Astrocyte (in vitro differentiated cells and primary cell): ENCODE data around the gene PYCARD. TPM values are rescaled to one million over a fixed set of nuclear protein-coding genes. Genes with fewer than 3 reads are reported as not detected.

Experiments
- DNase-seq: peaks from one replicate; pipeline ENCODE4 v3.0.0-alpha.2; 2010; ENCODE audit warnings: low read depth
- FAIRE-seq: peaks from 2 replicates; lab custom pipeline; 2011; peaks lifted over from hg19 to GRCh38; lab: Jason Lieb, UNC
- H2AFZ ChIP-seq: 2 replicates; pipeline ENCODE4 v1.6.0; 2012; ENCODE audit warnings: low read depth, low read length, inconsistent platforms
- H3K27ac ChIP-seq: 2 replicates; pipeline ENCODE4 v1.5.1; 2011; ENCODE audit warnings: low read depth, low read length, inconsistent platforms
- H3K27me3 ChIP-seq: 2 replicates; pipeline ENCODE4 v1.6.0; 2011; ENCODE audit warnings: low read length, inconsistent platforms; ENCODE audit not compliant: insufficient read depth
- H3K36me3 ChIP-seq: 2 replicates; pipeline ENCODE4 v1.5.1; 2011; ENCODE audit warnings: low read length, inconsistent platforms; ENCODE audit not compliant: insufficient read depth
- H3K4me1 ChIP-seq: 2 replicates; pipeline ENCODE4 v1.5.1; 2011; ENCODE audit warnings: low read length, inconsistent platforms; ENCODE audit not compliant: insufficient read depth
- H3K4me2 ChIP-seq: 2 replicates; pipeline ENCODE4 v1.6.0; 2012; ENCODE audit warnings: low read length, inconsistent platforms
- H3K4me3 ChIP-seq: 2 replicates; pipeline ENCODE4 v1.5.1; 2011; ENCODE audit warnings: low read depth, mild to moderate bottlenecking, low read length, inconsistent platforms; ENCODE audit not compliant: insufficient read depth
- H3K79me2 ChIP-seq: 2 replicates; pipeline ENCODE4 v1.6.0; 2012; ENCODE audit warnings: mild to moderate bottlenecking, low read length, inconsistent platforms; ENCODE audit not compliant: insufficient read depth
- H3K9ac ChIP-seq: 2 replicates; pipeline ENCODE4 v1.6.0; 2012; ENCODE audit warnings: mild to moderate bottlenecking, low read length, inconsistent platforms
- H3K9me3 ChIP-seq: 2 replicates; pipeline ENCODE4 v1.5.1; 2012; ENCODE audit warnings: low read depth, mild to moderate bottlenecking, low read length, inconsistent platforms; ENCODE audit not compliant: insufficient read depth
- H4K20me1 ChIP-seq: 2 replicates; pipeline ENCODE4 v1.6.0; 2012; ENCODE audit warnings: low read length, inconsistent platforms; ENCODE audit not compliant: insufficient read depth
- H3K27ac Mint-ChIP-seq: one replicate; pipeline ENCODE4 v1.8.0; 2021; ENCODE audit warnings: mild to moderate bottlenecking, mixed read lengths; ENCODE audit not compliant: unreplicated experiment
- H3K27me3 Mint-ChIP-seq: one replicate; pipeline ENCODE4 v1.8.0; 2021; ENCODE audit warnings: low read depth, mixed read lengths; ENCODE audit not compliant: unreplicated experiment
- H3K36me3 Mint-ChIP-seq: one replicate; pipeline ENCODE4 v1.8.0; 2021; ENCODE audit warnings: low read depth, mixed read lengths; ENCODE audit not compliant: unreplicated experiment
- H3K4me1 Mint-ChIP-seq: one replicate; pipeline ENCODE4 v1.8.0; 2021; ENCODE audit warnings: low read depth, mixed read lengths; ENCODE audit not compliant: unreplicated experiment
- H3K4me3 Mint-ChIP-seq: one replicate; pipeline ENCODE4 v1.8.0; 2021; ENCODE audit warnings: mild to moderate bottlenecking, moderate library complexity, mixed read lengths; ENCODE audit not compliant: unreplicated experiment
- H3K9me3 Mint-ChIP-seq: one replicate; pipeline ENCODE4 v1.8.0; 2021; ENCODE audit warnings: mild to moderate bottlenecking, mixed read lengths; ENCODE audit not compliant: unreplicated experiment
- EZH2 ChIP-seq: IDR thresholded peaks from 2 replicates; pipeline ENCODE4 v1.6.1; 2012; ENCODE audit warnings: mild to moderate bottlenecking, low read length, inconsistent platforms; ENCODE audit not compliant: insufficient read depth
- total RNA-seq: library from RNA; stranded (reverse); gene quantifications from 2 replicates; pipeline ENCODE4 v1.2.1, GENCODE V29; 2021
- TF ChIP-seq, protein P1 (sequence below): IDR thresholded peaks from 2 replicates; pipeline ENCODE4 v1.5.1; 2011; ENCODE audit warnings: low read depth, mild to moderate bottlenecking, inconsistent platforms, low read length, moderate library complexity; ENCODE audit not compliant: insufficient read depth

The PYCARD gene
- total RNA-seq, 1 donor from 2014 or later, result 7.3 TPM

DNA sequence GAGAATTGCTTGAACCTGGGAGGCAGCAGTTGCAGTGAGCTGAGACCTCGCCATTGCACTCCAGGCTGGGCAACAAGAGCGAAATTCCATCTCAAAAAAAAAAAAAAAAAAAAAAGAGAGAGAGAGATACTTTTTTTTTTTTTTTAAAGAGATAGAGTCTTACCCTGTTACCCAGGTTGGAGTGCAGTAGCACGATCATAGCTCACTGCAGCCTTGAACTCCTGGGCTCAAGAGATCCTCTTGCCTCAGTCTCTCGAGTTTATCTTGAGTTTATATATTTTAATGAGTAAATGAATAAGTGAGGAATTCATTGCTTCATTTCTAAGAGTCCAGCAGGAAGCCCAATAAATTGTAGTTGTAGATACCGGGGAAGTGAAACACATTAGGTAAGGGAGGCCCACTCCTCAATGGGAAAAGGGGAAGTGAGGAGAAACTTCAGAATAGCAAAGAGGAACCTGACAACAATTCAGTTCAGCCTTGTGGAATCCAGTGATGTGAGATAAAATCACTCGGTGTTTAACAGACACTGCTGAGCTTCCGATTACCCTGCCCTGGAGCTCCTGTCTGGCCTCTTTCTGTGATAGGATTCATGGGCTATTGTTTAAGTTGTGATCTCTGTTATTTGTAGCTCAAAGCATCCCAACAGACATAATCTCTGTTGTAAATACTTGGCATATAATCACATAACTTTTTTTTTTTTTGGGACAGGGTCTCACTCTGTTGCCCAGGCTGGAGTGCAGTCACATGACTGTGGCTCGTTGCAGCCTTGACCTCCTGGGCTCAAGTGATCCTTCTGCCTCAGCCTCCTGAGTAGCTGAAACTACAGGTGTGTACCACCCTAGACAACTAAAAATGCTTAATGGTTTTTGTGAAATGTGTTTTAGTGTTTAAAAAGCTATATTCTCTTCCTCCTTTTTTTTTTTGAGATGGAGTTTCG, 41.4 kb upstream of the PYCARD start:
- Mint-ChIP-seq H3K27me3 (peaks cover 24% of the 10 kb centered on the region), H3K36me3 (no peaks in the 10 kb centered on the region), H3K4me1 (no peaks in the 10 kb centered on the region), H3K4me3 (no peak overlapping the region), H3K27ac (no peak overlapping the region), H3K9me3 (peaks cover 5% of the 10 kb centered on the region)
- Histone ChIP-seq H2AFZ (no peak overlapping the region), H3K4me1 (no peaks in the 10 kb centered on the region), H3K79me2 (no peaks in the 10 kb centered on the region), H3K27ac (no peak overlapping the region), H3K36me3 (no peaks in the 10 kb centered on the region), H3K9ac (no peak overlapping the region), H3K4me3 (no peak overlapping the region), H3K4me2 (no peak overlapping the region), H3K27me3 (no peaks in the 10 kb centered on the region), H4K20me1 (no peaks in the 10 kb centered on the region), H3K9me3 (no peaks in the 10 kb centered on the region)
- DNase-seq (no peak), FAIRE-seq (no peak)
- no peak for TF ChIP-seq EZH2
- TF ChIP-seq, protein P1, sequence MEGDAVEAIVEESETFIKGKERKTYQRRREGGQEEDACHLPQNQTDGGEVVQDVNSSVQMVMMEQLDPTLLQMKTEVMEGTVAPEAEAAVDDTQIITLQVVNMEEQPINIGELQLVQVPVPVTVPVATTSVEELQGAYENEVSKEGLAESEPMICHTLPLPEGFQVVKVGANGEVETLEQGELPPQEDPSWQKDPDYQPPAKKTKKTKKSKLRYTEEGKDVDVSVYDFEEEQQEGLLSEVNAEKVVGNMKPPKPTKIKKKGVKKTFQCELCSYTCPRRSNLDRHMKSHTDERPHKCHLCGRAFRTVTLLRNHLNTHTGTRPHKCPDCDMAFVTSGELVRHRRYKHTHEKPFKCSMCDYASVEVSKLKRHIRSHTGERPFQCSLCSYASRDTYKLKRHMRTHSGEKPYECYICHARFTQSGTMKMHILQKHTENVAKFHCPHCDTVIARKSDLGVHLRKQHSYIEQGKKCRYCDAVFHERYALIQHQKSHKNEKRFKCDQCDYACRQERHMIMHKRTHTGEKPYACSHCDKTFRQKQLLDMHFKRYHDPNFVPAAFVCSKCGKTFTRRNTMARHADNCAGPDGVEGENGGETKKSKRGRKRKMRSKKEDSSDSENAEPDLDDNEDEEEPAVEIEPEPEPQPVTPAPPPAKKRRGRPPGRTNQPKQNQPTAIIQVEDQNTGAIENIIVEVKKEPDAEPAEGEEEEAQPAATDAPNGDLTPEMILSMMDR, result no peak

DNA sequence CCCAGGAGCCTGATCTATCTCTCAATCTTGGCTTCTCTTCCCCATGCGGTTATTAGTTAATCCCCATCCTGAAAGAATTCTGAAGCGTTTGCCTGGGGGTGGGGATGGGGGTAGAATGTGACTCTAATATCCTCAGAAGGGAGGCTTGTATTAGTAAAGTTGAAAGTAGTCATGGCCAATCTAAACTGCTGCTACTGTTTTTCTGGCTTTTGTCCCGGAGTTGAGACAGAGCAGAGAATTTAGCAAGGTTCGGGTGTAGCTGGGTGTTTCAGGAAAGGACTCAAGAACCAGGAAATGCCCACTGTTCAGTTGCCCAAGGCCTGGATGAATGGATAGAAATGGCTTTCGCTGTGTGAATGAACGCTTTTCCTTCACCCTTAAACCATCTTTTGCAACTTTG, 39.6 kb upstream of the PYCARD start:
- H2AFZ ChIP-seq, result no peak overlapping the region
- no peaks in the 10 kb centered on the region for H3K79me2 ChIP-seq
- Mint-ChIP-seq H3K27me3 (peaks cover 16% of the 10 kb centered on the region), H3K36me3 (no peaks in the 10 kb centered on the region), H3K4me3 (no peak overlapping the region), H3K27ac (no peak overlapping the region), H3K9me3 (peaks cover 5% of the 10 kb centered on the region), H3K4me1 (no peaks in the 10 kb centered on the region)
- DNase-seq, result no peak
- H3K9ac ChIP-seq, result no peak overlapping the region
- H3K4me3 ChIP-seq, result no peak overlapping the region
- no peaks in the 10 kb centered on the region for H3K27me3 ChIP-seq
- H3K4me2 ChIP-seq, result no peak overlapping the region
- TF ChIP-seq EZH2, result no peak
- TF ChIP-seq, protein P1, result no peak
- no peaks in the 10 kb centered on the region for H3K4me1 ChIP-seq
- no peaks in the 10 kb centered on the region for H4K20me1 ChIP-seq
- H3K27ac ChIP-seq, result no peak overlapping the region
- no peaks in the 10 kb centered on the region for H3K9me3 ChIP-seq
- no peaks in the 10 kb centered on the region for H3K36me3 ChIP-seq
- FAIRE-seq, result no peak

DNA sequence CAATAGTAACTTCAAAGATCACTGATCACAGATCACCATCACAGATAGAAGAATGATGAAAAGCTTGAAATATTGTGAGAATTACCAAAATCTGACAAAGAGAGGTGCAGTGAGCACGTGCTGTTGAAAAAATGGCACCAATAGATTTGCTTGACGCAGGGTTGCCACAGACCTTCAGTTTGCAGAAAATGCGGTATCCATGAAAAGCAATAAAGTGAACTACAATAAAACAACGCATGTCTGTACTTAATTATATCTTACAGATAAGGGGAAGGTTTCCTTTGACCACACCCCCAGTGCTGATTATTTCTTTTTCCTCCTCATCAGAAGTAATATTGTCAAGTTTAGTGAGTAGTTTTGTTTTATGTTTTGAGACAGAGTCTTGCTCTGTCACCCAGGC, 35.5 kb upstream of the PYCARD start:
- Histone ChIP-seq H3K27me3 (no peaks in the 10 kb centered on the region), H3K4me2 (no peak overlapping the region), H3K9me3 (no peaks in the 10 kb centered on the region), H3K9ac (no peak overlapping the region), H2AFZ (no peak overlapping the region), H3K4me1 (no peaks in the 10 kb centered on the region), H4K20me1 (no peaks in the 10 kb centered on the region), H3K27ac (no peak overlapping the region), H3K79me2 (no peaks in the 10 kb centered on the region), H3K4me3 (no peak overlapping the region), H3K36me3 (no peaks in the 10 kb centered on the region)
- FAIRE-seq, result no peak
- Mint-ChIP-seq H3K4me1 (no peaks in the 10 kb centered on the region), H3K27me3 (peaks cover 6% of the 10 kb centered on the region), H3K4me3 (no peak overlapping the region), H3K36me3 (no peaks in the 10 kb centered on the region), H3K27ac (no peak overlapping the region), H3K9me3 (peaks cover 7% of the 10 kb centered on the region)
- DNase-seq, result no peak
- TF ChIP-seq EZH2, result no peak
- TF ChIP-seq, protein P1, result no peak
